Transverse colon (tissue), 4 donors: ENCODE results near the gene PDE4D.

Experiments
- CTCF ChIP-seq, 5 experiments: fragments of 200-600 bp in 3 of 5; fragments of 450-650 bp in 2 of 5; sonication (generic) in 3 of 5; IDR thresholded peaks; 1 replicate in 2 of 5; 2 replicates in 3 of 5; pipeline ENCODE4 v1.5.1; 2016 to 2017; ENCODE audit warnings: antibody characterized with exemption in 5 of 5, inconsistent platforms in 3 of 5, mild to moderate bottlenecking in 2 of 5, moderate library complexity in 1 of 5
- EP300 ChIP-seq: sonication (generic); formaldehyde crosslinking; IDR thresholded peaks from one replicate; pipeline ENCODE4 v1.6.1; 2017; ENCODE audit warnings: antibody characterized with exemption, low read depth
- POLR2A ChIP-seq: fragments of 450-650 bp; IDR thresholded peaks from one replicate; pipeline ENCODE4 v1.6.1; 2016; ENCODE audit warnings: antibody characterized with exemption, mild to moderate bottlenecking, moderate library complexity
- POLR2AphosphoS5 ChIP-seq, 3 donors: sonication (generic); formaldehyde crosslinking; IDR thresholded peaks; one replicate each; pipeline ENCODE4 v1.6.1; 2016; ENCODE audit warnings: antibody characterized with exemption in 3 of 3

- no peak for TF ChIP-seq CTCF (IDR thresholded peaks at IDR 0.05)
- no peak for TF ChIP-seq EP300
- no peak for TF ChIP-seq POLR2A
- no peak for TF ChIP-seq POLR2AphosphoS5 (IDR thresholded peaks at IDR 0.05)
Observed at GRCh38 chr5:59615272-59615671, 278.3 kb downstream of the PDE4D start.
